Eye (tissue), 1 donor: ENCODE measurements around the gene SCRN2.

ENCODE experiments used
- DNase-seq: peaks from one replicate; pipeline ENCODE4 v3.0.0-alpha.2; 2015

Gene SCRN2

DNA sequence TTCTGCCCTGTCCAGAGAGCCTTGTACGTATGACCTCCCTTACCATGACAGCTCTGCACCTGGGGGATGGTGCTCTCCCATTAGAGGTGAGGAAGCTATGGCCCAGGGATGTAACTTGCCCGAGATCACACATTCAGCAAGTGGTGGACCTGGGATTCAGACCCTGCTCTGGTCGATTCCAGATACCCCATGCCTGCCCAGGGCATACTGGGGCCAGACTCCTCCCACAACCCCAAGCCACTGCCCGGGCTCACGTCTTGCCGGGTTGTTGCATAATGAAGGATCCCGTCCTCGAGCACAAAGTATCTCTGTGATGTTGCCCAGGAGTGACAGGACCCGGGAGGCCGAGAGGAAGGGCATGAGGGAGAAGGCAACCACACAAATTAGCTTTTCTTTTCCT lies 21.6 kb downstream of the SCRN2 start:
- DNase-seq: no peak

DNA sequence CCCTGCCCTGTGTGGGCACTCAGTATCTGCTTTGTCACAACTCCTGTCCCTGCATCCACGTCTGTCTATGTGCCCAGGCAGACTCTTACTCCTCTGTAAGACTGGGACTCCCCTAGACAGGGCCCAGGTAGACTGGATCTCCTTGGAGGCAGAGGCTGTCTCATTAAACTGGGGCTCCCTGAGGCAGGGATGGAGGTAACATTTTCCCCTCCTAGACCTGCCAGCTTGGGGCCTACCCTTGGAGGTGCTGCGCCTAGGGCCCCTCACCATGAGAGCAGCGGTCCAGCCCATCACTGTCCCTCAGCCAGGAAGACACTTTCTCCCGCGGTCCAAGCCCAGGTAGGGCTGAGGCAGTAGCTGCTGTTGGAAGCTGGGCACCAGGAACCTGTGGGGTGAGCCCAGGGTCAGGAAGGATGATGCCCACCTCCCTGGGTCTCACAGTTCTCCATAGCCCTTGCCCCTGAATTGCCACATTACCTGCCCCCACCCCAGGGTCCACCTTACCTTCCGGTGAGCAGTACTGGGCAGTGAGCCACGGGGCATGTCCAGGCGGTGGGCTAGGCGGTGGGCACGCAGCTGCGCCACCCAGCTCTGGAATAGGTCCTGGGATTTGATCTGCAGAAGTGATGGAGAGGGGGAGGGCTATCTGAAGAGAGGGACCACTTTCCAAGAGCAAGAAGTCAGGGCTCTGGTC lies 22.9 kb downstream of the SCRN2 start:
- no peak for DNase-seq

DNA sequence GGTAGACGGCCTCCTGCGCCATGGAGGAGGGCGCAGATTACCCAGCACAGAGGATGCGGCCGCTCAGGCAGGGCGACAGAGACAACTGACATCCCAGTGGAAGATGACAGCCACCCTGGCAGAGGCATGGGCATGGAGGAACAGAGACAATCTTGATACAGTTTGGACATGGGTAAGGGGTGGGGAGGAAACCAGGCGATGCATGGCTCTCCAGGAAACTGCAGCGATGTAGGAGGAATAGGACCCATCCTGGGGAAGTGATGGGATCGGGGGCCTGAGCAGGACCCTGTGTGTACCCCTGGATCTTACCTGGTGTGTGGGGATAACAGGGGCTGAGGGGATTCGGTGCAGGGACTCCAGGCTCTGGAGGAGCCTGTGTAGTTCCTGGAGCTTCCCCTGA lies 24.1 kb downstream of the SCRN2 start:
- DNase-seq: no peak

DNA sequence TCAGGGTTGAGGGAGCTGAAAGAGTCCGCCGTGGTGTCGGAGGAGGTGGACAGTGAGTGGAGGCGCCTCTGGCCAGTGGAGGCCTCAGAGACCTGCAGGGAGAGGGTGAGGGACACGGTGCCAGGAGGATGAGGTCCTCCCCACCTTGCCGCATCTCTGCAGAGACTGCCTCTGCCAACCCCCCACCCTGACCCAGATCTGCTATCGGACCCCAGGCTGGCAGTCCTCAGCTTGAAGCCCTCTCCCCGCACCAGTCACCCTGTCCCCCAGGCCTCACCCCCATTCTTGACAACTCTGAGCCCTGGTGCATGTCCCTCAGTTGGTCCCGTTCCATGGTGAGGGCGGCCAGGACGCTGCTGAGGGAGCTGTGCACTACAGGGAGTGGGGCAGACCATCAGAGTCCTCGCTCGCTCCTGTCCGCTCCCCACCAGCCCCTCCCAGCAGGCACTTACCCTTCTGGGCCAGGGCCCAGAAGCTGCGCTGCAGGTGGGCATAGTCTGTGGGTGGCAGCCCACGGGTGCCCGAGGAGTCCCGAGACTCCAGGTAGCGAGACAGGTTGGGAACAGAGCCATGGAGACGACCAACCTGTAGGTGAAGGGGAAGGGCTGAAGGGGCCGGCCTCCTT lies 24.9 kb downstream of the SCRN2 start:
- DNase-seq: no peak

GRCh38 chr17:47815106-47815918 lies 25.8 kb downstream of the SCRN2 start:
- no peak for DNase-seq

DNA sequence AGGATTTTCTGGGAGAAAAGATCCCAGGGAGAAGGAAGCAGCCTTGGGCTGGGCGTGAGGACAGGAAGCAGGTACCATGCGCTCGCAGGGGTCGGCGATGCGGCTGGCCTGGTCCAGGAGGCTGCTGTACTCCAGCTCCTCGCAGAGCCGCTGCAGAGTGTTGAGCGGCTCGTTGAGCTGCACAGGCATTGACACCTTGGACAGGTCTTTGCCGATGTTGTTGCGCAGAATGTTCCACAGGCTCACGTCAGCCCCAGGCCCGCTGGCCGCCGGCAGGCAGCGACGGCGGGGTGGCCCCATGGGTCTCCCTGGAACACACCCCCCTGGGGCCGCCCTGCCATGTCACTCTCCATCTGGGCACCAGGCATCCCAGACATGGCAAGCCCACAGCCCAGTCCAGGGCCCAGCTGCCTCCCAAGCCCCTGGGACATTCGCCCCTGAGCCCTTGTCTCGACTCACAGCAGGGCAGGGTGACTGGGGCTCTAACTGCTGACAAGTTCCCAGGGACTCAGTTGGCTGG lies 27.5 kb downstream of the SCRN2 start:
- DNase-seq: no peak

- DNase-seq: no peak
These were observed 28.0 kb downstream of the SCRN2 start for GRCh38 chr17:47813077-47813476.

GRCh38 chr17:47812146-47812920 lies 28.7 kb downstream of the SCRN2 start:
- DNase-seq: no peak

GRCh38 chr17:47811709-47812108 lies 29.4 kb downstream of the SCRN2 start:
- DNase-seq: no peak

DNA sequence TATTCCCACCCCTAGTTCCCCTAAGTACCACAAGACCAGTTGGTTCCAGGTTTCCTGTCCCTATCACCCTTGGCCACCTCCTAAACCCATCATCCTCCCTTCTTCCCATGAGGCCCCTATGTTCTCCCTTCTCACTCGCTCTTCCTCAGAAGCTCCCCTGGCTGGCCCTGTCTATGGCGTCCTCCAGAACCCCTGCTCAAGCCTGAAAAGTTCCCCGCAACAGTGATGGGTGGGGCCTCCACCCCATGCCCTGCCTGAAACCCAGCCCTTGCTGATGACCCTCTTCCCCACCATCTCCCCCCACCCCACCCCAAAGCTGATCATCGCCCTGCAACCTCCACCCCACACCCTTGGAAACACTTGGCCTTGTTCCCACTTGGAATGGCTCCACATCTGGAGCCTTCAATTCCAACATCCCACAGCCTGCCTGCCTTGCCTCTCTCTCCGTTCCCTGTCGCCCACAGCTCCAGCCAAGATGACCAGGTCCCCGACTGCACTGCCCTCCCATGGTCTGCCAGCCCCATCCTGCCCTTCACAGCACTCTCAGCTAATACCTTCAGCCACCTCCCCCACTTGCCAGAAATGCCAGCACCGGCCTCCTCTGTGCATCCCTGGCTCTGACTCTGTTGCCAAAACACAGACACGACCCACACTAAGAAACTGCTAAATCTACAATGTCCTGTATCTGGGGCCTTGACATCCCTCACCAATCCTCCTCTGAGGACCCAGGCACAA lies 30.0 kb downstream of the SCRN2 start:
- no peak for DNase-seq

DNA sequence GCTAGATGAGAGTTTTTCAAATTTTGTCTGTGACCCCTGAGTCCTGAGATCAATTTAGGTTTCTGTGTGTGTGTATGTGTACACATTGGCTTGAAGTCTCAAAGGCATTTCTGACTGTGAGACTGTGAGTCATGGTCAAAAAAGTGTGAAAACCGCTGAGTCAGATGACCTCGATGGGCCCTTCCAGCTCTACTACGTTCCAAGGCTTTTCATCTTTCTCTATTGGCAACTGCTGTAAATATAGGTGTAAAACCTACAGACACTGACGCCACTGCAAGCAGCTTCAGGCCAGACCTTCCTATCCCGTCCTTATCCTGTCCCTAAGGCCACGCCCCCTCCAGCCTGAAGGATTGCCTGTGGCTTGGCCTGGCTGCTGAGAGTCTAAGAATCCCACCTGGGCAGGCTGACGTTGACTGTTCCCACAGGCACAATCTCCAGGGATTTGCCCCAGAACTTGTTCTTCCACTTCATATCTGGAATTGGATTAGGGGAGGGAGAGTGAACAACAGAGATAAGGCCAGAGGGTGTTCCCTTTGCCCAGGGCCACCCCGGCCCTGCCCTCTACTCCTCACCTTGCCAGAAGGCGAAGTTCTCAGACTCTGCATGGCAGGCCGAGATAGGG lies 30.8 kb downstream of the SCRN2 start:
- no peak for DNase-seq

DNA sequence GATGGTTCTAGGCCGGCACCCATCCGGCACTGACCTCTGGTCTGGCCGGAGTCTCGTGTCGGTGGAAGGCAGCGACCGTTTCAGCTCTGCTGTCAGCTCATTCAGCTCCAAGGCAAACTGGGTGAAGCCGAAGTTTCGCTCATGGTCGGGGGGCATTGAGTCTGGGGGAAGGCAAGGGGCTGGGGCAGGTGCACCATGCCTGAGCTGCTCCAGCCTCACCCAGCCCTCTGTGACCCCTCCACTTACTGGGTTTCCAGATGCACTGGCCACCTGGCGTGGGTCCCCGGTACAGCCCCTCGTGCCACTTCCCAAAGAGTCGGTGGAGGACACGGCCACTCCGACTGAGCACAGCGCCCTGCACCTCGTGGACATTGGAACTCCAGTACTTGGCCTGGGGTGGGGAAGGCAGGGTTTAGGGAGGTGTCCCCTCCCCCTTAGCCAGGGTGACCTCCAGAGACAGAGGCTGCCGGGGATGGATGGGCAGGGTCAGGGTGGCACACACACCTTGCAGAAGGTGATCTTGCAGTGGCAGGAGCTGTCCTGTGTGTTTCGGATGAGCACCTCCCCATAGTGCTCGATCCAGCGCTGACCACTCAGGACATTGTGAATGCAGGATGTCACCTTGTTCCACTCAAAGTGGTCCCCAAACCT lies 32.1 kb downstream of the SCRN2 start:
- DNase-seq: no peak

- no peak for DNase-seq
These were observed 32.8 kb downstream of the SCRN2 start for GRCh38 chr17:47808036-47808829.

- DNase-seq: no peak
These were observed 33.7 kb downstream of the SCRN2 start for GRCh38 chr17:47807421-47807820.

- no peak for DNase-seq
These were observed 34.2 kb downstream of the SCRN2 start for GRCh38 chr17:47806913-47807255.

DNA sequence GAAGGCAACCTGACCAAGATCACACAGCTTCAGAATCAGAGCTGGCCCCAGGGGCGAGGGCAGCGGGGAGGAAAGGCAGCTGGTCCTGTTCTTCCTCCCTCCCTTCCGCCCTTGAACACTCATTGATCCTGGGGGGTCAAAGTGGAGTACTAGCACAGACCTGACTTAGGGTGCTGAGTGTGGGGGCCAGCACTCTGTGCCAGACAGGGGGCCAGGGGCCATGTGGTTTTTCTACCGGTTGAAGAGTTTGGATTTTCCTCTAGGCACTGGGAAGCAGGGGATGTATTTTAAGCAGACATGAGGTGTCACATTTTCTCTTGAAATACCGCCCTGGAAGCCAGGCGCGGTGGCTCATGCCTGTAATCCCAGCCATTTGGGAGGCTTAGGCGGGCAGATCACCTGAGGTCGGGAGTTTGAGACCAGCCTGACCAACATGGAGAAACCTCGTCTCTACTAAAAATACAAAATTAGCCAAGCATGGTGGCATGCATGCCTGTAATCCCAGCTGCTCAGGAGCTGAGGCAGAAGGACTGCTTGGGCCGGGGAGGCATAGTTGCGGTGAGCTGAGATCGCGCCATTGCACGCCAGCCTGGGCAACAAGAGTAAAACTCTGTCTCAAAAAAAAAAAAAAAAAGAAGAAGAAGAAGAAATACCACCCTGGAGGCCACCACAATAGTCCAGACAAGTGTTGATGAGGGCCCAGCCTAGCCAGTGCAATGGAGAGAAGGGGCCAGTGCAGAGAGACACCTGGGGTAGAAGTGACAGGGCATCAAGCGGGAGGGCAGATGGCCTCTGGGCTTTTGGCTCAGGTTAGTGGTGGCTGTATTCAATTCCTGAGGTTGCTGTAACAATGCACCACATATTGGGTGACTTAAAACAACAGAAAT lies 34.8 kb downstream of the SCRN2 start:
- no peak for DNase-seq

DNA sequence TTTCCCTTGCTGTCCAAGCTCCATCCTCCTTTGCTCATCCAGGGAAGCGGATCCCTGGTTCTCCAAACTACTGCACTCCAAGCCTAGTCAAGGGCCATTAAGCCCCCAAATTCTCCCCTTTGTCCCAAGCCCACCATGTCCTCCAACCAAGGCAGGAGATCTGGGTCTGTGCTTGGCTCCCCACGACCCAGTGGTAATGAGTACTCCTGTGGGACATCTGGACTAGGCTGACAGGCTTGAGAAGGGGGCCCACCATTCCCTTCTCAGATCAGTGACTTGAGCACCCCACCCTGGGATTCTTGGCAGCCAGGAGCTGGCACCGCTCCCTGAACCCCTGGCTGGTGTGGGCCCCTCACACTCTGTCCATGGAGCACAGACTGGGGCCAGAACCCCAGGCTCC lies 36.6 kb downstream of the SCRN2 start:
- DNase-seq: no peak

DNA sequence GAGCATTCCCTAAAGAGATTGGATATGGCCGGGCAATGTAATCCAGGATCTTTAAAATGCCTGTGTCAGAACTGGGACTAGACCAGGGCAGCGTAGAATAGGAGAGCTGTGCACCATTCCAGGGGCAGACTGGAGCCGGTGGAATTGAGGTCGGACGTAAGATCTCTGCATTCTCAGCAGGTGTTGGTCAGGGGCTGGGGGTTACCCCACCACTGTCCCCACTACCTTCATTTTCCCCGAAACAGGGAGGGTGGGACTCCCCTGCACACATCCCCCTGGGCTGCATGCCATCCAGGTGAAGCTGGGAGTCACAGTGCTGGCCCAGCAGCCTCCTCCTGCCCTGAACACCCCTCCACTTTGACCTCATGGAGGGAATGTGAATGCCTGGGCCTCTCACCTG lies 37.3 kb downstream of the SCRN2 start:
- no peak for DNase-seq

GRCh38 chr17:47803201-47803600 lies 37.9 kb downstream of the SCRN2 start:
- no peak for DNase-seq
